Measurements from ENCODE around the gene MS4A5. TPM values are rescaled to one million over a fixed set of nuclear protein-coding genes. Genes with fewer than 3 reads are reported as not detected.

The MS4A5 gene
- total RNA-seq, 1 donor from 2014 or later, result not detected

GRCh38 chr11:60469723-60470122 lies 40.4 kb downstream of the MS4A5 start:
- H3K36me3 Mint-ChIP-seq (ENCODE audit: unreplicated experiment), result no peaks in the 10 kb centered on the region
- no peaks in the 10 kb centered on the region for H3K27me3 Mint-ChIP-seq (ENCODE audit: unreplicated experiment)
- no peak overlapping the region for H3K27ac Mint-ChIP-seq (ENCODE audit: unreplicated experiment)
- no peaks in the 10 kb centered on the region for H3K9me3 Mint-ChIP-seq (ENCODE audit: unreplicated experiment)
- no peak for DNase-seq
- no peaks in the 10 kb centered on the region for H3K4me1 Mint-ChIP-seq (ENCODE audit: low read depth, unreplicated experiment)
- TF ChIP-seq, protein P1, sequence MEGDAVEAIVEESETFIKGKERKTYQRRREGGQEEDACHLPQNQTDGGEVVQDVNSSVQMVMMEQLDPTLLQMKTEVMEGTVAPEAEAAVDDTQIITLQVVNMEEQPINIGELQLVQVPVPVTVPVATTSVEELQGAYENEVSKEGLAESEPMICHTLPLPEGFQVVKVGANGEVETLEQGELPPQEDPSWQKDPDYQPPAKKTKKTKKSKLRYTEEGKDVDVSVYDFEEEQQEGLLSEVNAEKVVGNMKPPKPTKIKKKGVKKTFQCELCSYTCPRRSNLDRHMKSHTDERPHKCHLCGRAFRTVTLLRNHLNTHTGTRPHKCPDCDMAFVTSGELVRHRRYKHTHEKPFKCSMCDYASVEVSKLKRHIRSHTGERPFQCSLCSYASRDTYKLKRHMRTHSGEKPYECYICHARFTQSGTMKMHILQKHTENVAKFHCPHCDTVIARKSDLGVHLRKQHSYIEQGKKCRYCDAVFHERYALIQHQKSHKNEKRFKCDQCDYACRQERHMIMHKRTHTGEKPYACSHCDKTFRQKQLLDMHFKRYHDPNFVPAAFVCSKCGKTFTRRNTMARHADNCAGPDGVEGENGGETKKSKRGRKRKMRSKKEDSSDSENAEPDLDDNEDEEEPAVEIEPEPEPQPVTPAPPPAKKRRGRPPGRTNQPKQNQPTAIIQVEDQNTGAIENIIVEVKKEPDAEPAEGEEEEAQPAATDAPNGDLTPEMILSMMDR (IDR thresholded peaks at IDR 0.05; ENCODE audit: partially characterized antibody, unreplicated experiment), result no peak
- H3K4me3 Mint-ChIP-seq (ENCODE audit: unreplicated experiment), result no peak overlapping the region

DNA sequence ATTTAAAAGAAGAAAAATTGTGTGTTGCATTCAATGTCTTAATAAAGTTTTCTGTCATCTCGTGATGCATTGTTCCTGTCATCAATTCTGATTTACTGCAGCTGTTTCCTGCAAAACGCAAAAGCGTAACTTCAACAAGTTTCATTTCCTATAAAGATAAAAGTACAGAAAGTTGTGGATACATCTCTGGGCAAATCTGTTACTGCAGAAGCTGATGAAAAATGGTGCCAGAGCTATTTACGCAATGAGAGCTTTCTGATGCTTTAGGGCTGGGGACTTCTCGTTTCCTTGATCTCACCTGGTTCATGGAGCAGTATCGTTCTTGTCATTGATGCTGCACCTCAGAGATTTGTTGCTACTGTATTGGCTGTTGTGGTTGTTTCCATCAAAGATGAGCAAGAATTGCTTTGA lies 47.7 kb downstream of the MS4A5 start:
- H3K9me3 Mint-ChIP-seq (ENCODE audit: unreplicated experiment), result no peaks in the 10 kb centered on the region
- no peaks in the 10 kb centered on the region for H3K36me3 Mint-ChIP-seq (ENCODE audit: unreplicated experiment)
- H3K4me1 Mint-ChIP-seq (ENCODE audit: low read depth, unreplicated experiment), result no peaks in the 10 kb centered on the region
- no peaks in the 10 kb centered on the region for H3K27me3 Mint-ChIP-seq (ENCODE audit: unreplicated experiment)
- H3K27ac Mint-ChIP-seq (ENCODE audit: unreplicated experiment), result no peak overlapping the region
- TF ChIP-seq, protein P1 (IDR thresholded peaks at IDR 0.05; ENCODE audit: partially characterized antibody, unreplicated experiment), result no peak
- DNase-seq, result no peak
- H3K4me3 Mint-ChIP-seq (ENCODE audit: unreplicated experiment), result no peak overlapping the region

DNA sequence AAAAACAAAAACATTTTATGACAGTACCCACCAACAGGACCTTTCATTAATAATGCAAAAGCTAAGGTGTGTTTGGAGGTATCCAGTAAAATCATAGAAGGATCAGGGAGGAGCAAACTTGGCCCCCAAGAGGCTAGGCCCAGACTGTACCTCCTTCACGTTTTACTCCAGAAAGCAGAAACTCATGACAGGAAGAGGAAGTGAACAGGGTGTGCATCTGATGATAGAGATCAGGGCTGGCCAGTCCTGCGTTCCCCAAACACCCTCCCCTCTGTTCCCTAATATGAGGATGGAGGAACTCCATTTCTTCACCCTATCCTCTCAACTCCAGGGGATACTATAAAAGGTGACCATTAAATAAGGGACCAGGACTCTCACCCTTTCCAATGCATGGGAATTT lies 53.0 kb downstream of the MS4A5 start:
- H3K4me1 Mint-ChIP-seq (ENCODE audit: low read depth, unreplicated experiment), result no peaks in the 10 kb centered on the region
- TF ChIP-seq, protein P1 (IDR thresholded peaks at IDR 0.05; ENCODE audit: partially characterized antibody, unreplicated experiment), result no peak
- no peaks in the 10 kb centered on the region for H3K36me3 Mint-ChIP-seq (ENCODE audit: unreplicated experiment)
- no peak for DNase-seq
- H3K27ac Mint-ChIP-seq (ENCODE audit: unreplicated experiment), result no peak overlapping the region
- H3K4me3 Mint-ChIP-seq (ENCODE audit: unreplicated experiment), result no peak overlapping the region
- H3K27me3 Mint-ChIP-seq (ENCODE audit: unreplicated experiment), result no peaks in the 10 kb centered on the region
- no peaks in the 10 kb centered on the region for H3K9me3 Mint-ChIP-seq (ENCODE audit: unreplicated experiment)

DNA sequence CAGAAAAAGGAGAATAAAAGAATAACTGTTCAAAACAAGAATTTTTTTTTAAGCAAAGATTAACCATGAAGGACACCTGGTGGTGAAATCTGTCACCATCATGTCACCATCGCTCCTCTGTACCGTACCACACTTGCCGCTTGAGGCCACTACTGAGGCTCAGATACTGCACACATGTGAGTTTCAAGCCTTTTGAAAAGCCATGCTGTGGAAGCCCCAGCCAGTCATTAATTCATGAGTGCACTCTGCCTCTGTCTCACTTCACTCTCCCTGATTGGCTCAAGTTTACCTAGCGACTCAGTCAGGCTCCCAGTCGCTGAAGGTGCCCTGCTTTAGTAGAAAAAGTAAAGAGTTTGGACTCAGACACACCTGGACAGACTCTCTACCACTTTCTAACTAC lies 56.6 kb downstream of the MS4A5 start:
- Mint-ChIP-seq H3K27me3 (ENCODE audit: unreplicated experiment) (no peaks in the 10 kb centered on the region), H3K36me3 (ENCODE audit: unreplicated experiment) (no peaks in the 10 kb centered on the region), H3K9me3 (ENCODE audit: unreplicated experiment) (peaks cover 2% of the 10 kb centered on the region), H3K4me1 (ENCODE audit: low read depth, unreplicated experiment) (no peaks in the 10 kb centered on the region), H3K27ac (ENCODE audit: unreplicated experiment) (no peak overlapping the region), H3K4me3 (ENCODE audit: unreplicated experiment) (no peak overlapping the region)
- TF ChIP-seq, protein P1 (IDR thresholded peaks at IDR 0.05; ENCODE audit: partially characterized antibody, unreplicated experiment), result peak; percentile 58
- peak; percentile 19 for DNase-seq

- no peak within 1 kb of the TSS for H3K4me3 Mint-ChIP-seq (ENCODE audit: unreplicated experiment)
- DNase-seq, result no peak
- H3K36me3 Mint-ChIP-seq (ENCODE audit: unreplicated experiment), result no peaks in the 10 kb centered on the region
- peaks cover 2% of the 10 kb centered on the region for H3K9me3 Mint-ChIP-seq (ENCODE audit: unreplicated experiment)
- no peaks in the 10 kb centered on the region for H3K27me3 Mint-ChIP-seq (ENCODE audit: unreplicated experiment)
- TF ChIP-seq, protein P1 (IDR thresholded peaks at IDR 0.05; ENCODE audit: partially characterized antibody, unreplicated experiment), result no peak
- no peaks in the 10 kb centered on the region for H3K4me1 Mint-ChIP-seq (ENCODE audit: low read depth, unreplicated experiment)
- H3K27ac Mint-ChIP-seq (ENCODE audit: unreplicated experiment), result peak within 1 kb of the TSS; percentile 29
Measured at GRCh38 chr11:60492488-60493009, 63.2 kb downstream of the MS4A5 start, which contains the start of gene MS4A12. Gene MS4A12, plus strand, starts transcription at chr11:60492778. Its CDS starts 4,541 bp downstream, at chr11:60497319.

Data from glutamatergic neuron (in vitro differentiated cells).